ENCODE results near the gene BCAR1. TPM values are rescaled to one million over a fixed set of nuclear protein-coding genes. Genes with fewer than 3 reads are reported as not detected.
"Not testable (repeated sequence)": the region's sequence is repeated elsewhere in the genome, so short reads cannot be mapped to it uniquely, and the experiment has no call there.

The BCAR1 gene
- total and polyA plus RNA-seq, 9 donors, result 2.4 to 90.2 (median 46.6) TPM

DNA sequence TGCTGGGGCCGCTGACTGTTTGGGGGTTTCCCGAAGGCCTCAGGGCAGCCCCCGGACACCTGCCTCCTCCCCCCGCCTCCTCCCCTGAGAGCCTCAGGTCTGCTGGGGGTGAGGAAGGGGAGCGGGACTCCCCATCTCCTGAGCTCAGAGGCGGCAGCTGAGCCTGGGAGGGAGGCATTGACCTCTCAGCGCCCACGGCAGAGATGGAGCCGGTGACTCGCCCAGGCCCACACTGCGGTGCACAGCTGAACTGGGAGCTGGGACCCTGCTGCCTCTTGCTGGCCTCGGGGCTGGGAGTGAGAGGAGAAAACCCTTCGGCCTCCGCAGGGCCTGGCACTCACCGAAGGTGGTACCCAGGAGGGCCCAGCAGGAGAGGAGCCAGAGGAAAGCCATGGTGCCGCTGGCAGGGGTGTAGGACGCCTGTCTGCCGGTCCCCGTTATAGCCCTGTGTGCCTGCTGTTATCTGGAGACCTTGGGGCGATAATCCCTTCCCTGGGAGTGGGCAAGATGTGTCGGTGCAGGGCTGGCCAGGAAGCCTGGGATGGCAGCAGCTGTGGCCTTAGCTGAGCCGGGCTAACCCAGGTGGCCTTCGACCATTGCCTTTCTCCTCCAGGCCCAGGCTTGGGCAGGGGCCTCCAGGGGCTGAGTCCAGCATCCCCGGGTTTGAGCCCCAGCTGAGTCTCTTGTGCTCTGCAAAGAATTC lies 44.5 kb downstream of the BCAR1 start, which contains the start of gene CTRB2:
Gene CTRB2, minus strand, starts transcription at position 413 of the 703 bp plus-strand sequence. Its CDS starts 20 bp downstream, at position 393.
- 65 to 82% (median 79%) methylated on average over 19 to 24 of the region's 24 CpGs for WGBS, 3 donors
- DNase-seq, result no peak
- Histone ChIP-seq H3K27ac (no peak within 1 kb of the TSS), H3K4me1 (ENCODE audit: insufficient read depth) (no peaks in the 10 kb centered on the region), H3K9me3 (no peaks in the 10 kb centered on the region), H3K27me3 (no peaks in the 10 kb centered on the region), H3K4me3 (no peak within 1 kb of the TSS), H3K36me3 (no peaks in the 10 kb centered on the region)
- no peak for TF ChIP-seq EP300 (IDR thresholded peaks at IDR 0.05)
- TF ChIP-seq POLR2A (IDR thresholded peaks at IDR 0.05), result no peak
- TF ChIP-seq, protein P1, sequence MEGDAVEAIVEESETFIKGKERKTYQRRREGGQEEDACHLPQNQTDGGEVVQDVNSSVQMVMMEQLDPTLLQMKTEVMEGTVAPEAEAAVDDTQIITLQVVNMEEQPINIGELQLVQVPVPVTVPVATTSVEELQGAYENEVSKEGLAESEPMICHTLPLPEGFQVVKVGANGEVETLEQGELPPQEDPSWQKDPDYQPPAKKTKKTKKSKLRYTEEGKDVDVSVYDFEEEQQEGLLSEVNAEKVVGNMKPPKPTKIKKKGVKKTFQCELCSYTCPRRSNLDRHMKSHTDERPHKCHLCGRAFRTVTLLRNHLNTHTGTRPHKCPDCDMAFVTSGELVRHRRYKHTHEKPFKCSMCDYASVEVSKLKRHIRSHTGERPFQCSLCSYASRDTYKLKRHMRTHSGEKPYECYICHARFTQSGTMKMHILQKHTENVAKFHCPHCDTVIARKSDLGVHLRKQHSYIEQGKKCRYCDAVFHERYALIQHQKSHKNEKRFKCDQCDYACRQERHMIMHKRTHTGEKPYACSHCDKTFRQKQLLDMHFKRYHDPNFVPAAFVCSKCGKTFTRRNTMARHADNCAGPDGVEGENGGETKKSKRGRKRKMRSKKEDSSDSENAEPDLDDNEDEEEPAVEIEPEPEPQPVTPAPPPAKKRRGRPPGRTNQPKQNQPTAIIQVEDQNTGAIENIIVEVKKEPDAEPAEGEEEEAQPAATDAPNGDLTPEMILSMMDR (IDR thresholded peaks at IDR 0.05), result no peak
- intact Hi-C loops (cut with DNase I), result loop anchor here in 3 of 4 donors (1.0 to 2.0 kb wide), 2 partner anchors 17 to 18 kb away; no protein-coding TSS in a partner anchor

DNA sequence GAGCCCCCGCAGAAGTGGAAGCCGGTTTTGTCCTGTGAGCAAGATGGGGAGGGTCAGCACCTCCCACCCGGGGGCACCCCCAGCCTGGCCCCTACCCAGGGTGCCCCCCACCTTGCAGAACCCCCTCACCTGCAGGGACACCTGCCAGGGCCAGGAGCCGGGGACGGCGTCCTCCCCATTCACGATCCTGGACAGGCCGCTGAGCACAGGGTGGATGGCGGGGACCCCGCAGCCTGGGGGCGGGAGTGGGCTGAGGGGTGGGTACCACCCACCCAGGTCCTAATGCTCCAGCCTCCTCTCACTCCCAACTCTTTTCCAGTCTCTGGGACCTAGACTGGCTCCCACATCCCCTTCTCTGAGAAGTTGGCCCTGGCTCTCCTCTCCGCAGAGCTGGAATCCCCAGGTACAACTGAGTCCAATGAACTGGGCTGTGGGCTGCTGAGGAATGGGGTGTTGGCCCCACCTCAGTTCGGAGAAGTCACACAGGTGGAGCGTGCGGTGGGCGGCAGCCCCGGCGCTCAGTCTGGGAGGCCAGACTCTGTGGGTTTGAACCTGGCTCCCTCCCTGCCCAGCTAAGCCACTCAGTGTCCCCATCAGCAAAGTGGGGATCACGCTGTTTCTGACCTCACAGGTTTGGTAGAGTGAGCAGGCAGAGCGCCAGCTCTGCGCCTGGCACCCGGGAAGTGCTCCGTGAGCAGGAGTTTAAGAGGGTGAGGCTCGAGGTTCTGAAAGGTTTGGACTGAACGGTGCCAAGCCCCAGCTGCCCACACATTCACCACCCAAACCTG lies 45.3 kb downstream of the BCAR1 start:
- not testable (repeated sequence) for H3K27ac ChIP-seq; H3K4me1 ChIP-seq (ENCODE audit: insufficient read depth); H3K4me3 ChIP-seq; H3K36me3 ChIP-seq; H3K27me3 ChIP-seq; H3K9me3 ChIP-seq; DNase-seq
- WGBS, 3 donors, result 67 to 84% (median 82%) methylated on average over 17 to 21 of the region's 25 CpGs
- intact Hi-C loops (cut with DNase I), result loop anchor here in 3 of 4 donors (1.0 to 2.0 kb wide), 2 partner anchors 18 to 19 kb away; no protein-coding TSS in a partner anchor

DNA sequence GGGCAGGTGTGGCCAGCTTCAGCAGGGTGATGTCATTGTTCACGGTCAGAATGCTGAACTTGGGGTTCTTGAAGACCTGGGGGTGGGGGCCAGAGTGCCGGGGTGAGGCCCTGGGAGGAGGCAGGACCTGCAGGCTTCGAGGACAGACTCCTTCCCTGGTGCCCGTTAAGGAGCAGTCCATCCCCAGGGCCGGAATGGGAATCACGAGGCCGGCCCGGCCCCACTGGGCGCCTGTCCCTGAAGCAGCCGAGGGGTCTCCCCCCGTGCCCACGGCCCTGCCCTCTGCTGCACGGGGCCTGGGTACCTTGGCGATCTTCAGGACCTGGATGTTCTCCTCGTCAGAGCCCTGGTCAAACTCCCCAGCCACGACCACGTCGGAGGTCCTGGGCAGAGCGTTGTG lies 46.0 kb downstream of the BCAR1 start:
- intact Hi-C loops (cut with DNase I); H3K36me3 ChIP-seq; H3K27ac ChIP-seq; DNase-seq; H3K9me3 ChIP-seq; H3K4me3 ChIP-seq; H3K27me3 ChIP-seq; H3K4me1 ChIP-seq (ENCODE audit: insufficient read depth): not testable (repeated sequence)
- WGBS, 3 donors, result 88% methylated on average over 8 of the region's 19 CpGs; no CpG with 5 or more reads in 2 of the 3 donors

DNA sequence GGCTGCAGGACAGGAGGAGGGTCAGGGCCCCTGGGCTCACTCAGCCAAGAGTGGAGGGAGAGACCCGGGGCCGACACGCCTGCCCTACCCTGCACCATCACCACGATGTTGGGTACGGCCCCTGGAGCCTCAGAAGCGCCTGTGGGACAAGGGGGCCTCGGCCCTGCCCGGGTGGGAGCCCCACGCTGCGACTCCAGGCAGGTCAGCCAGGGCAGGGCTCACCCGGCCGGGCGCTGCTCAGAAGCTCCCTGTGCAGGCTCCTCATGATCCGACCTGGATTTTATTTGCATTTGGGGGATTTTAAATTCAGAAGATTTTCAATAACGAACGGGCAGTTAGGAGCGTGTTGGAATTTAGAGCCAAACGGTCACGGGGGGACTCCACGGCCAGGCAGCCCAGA lies 46.5 kb downstream of the BCAR1 start:
- DNase-seq; H3K4me1 ChIP-seq (ENCODE audit: insufficient read depth); H3K36me3 ChIP-seq; H3K27ac ChIP-seq; H3K4me3 ChIP-seq; H3K9me3 ChIP-seq; intact Hi-C loops (cut with DNase I); H3K27me3 ChIP-seq: not testable (repeated sequence)
- no CpG with 5 or more reads among the region's 20 CpGs for WGBS, 3 donors

DNA sequence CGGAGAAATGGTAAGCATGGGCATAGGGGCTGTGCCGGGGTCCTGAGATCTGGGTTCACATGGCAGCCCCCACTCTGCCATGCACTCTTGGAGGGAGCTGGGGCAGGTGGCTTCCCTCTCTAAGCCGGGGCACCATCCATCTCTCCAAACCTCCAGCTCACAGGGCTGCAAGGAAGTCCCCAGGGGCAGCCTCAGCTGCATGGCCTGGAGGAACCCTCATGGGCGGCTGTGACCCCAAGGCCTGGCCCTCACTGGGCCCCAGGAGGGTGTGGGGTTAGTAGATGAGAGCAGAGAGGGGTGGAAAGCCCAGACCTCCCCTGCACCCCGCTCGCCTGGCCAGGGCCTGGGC lies 47.0 kb downstream of the BCAR1 start:
- TF ChIP-seq, protein P1 (IDR thresholded peaks at IDR 0.05), result no peak
- no peak for TF ChIP-seq POLR2A (IDR thresholded peaks at IDR 0.05)
- no peak for TF ChIP-seq EP300 (IDR thresholded peaks at IDR 0.05)
- no peaks in the 10 kb centered on the region for H3K4me1 ChIP-seq (ENCODE audit: insufficient read depth)
- no peaks in the 10 kb centered on the region for H3K9me3 ChIP-seq
- H3K4me3 ChIP-seq, result no peak overlapping the region
- intact Hi-C loops (cut with DNase I), result no loop called here
- WGBS, 3 donors, result 88 to 92% (median 88%) methylated on average over 4 to 5 of the region's 6 CpGs
- no peak for DNase-seq
- H3K36me3 ChIP-seq, result no peaks in the 10 kb centered on the region
- no peak overlapping the region for H3K27ac ChIP-seq
- no peaks in the 10 kb centered on the region for H3K27me3 ChIP-seq
